Body of pancreas (tissue), 4 donors: ENCODE results near the gene SLC34A1. TPM values are rescaled to one million over a fixed set of nuclear protein-coding genes. Genes with fewer than 3 reads are reported as not detected.

ENCODE experiments used
- ATAC-seq: fragments of 150-250 bp; one replicate; pipeline ENCODE4 v1.9.1; 2016
- DNase-seq, 4 donors: peaks; one replicate each; pipeline ENCODE4 v3.0.0-alpha.2; 2019
- H3K27ac ChIP-seq, 4 donors: fragments of 200-600 bp; sonication (generic); 1 replicate in 3 of 4; 2 replicates in 1 of 4; pipeline versions ENCODE4 v1.5.1 to v1.6.1; 2016 to 2019; ENCODE audit warnings: mild to moderate bottlenecking in 1 of 4, mixed read lengths in 1 of 4, moderate library complexity in 1 of 4
- H3K27me3 ChIP-seq, 2 donors: fragments of 200-600 bp; sonication (generic); one replicate each; pipeline ENCODE4 v1.6.0; 2016; ENCODE audit warnings: mild to moderate bottlenecking in 1 of 2
- H3K36me3 ChIP-seq, 2 donors: fragments of 200-600 bp; sonication (generic); replicated peaks in 1 of 2; 2 replicates each; pipeline ENCODE4 v1.5.1; 2016; ENCODE audit warnings: low read depth in 2 of 2; ENCODE audit not compliant: insufficient read depth in 1 of 2
- H3K4me1 ChIP-seq: fragments of 200-600 bp; sonication (generic); one replicate; pipeline ENCODE4 v1.6.0; 2016
- H3K4me3 ChIP-seq, 2 donors: fragments of 200-600 bp; sonication (generic); 1 replicate in 1 of 2; 2 replicates in 1 of 2; pipeline ENCODE4 v1.5.1; 2016 to 2019
- H3K9me3 ChIP-seq, 3 donors: fragments of 200-600 bp; sonication (generic); 1 replicate in 2 of 3; 2 replicates in 1 of 3; pipeline ENCODE4 v1.5.1; 2016
- CTCF ChIP-seq, 7 experiments: fragments of 450-650 bp in 4 of 7; fragments of 200-600 bp in 3 of 7; sonication (generic) in 3 of 7; IDR thresholded peaks; one replicate each; pipeline ENCODE4 v1.5.1; 2016 to 2019; ENCODE audit warnings: antibody characterized with exemption in 7 of 7
- POLR2A ChIP-seq, 3 donors: fragments of 450-650 bp; IDR thresholded peaks; one replicate each; pipeline ENCODE4 v1.6.1; 2016; ENCODE audit warnings: antibody characterized with exemption in 3 of 3, mild to moderate bottlenecking in 2 of 3
- WGBS, 2 donors: methylation state at CpG; one replicate each; pipeline ENCODE4 v1.1.5; 2017; 5-methylcytosine and 5-hydroxymethylcytosine counted together
- intact Hi-C: fragments of 100-400 bp; cut with DNase I; formaldehyde crosslinking; loops from one replicate; pipeline ENCODE4 v1.15.1; 2023
- total RNA-seq, 2 donors: library from RNA; depleted of rRNA; stranded (reverse); fragments of >200 nt; gene quantifications; one replicate each; pipeline ENCODE4 v1.1.0, GENCODE V29; 2016

The SLC34A1 gene
- total RNA-seq, 2 donors from 2014 or later = not detected

GRCh38 chr5:177354711-177355110 is 29.5 kb upstream of the SLC34A1 start:
- Histone ChIP-seq H3K36me3 (no peaks in the 10 kb centered on the region), H3K9me3 (no peaks in the 10 kb centered on the region), H3K4me3 (no peak overlapping the region), H3K27ac (no peak overlapping the region), H3K4me1 (peaks cover 17% of the 10 kb centered on the region), H3K27me3 (no peaks in the 10 kb centered on the region)
- 65 to 86% methylated on average over 3 of the region's 3 CpGs for WGBS, 2 donors
- DNase-seq = no peak
- intact Hi-C loops = loop anchor here (5.0 kb wide), 1 partner anchor 32 kb away; no protein-coding TSS in a partner anchor
- ATAC-seq = no peak
- no peak for TF ChIP-seq POLR2A (IDR thresholded peaks at IDR 0.05)
- no peak for TF ChIP-seq CTCF (IDR thresholded peaks at IDR 0.05)

- no peak overlapping the region for H3K4me3 ChIP-seq
- DNase-seq = no peak
- H3K27me3 ChIP-seq = no peaks in the 10 kb centered on the region
- H3K27ac ChIP-seq = no peak overlapping the region
- peaks cover 11% of the 10 kb centered on the region for H3K4me1 ChIP-seq
- no peaks in the 10 kb centered on the region for H3K36me3 ChIP-seq
- WGBS, 2 donors = 94 to 95% methylated on average over 1 of the region's 1 CpG
- TF ChIP-seq POLR2A (IDR thresholded peaks at IDR 0.05) (no peak), CTCF (IDR thresholded peaks at IDR 0.05) (no peak)
- ATAC-seq = no peak
- intact Hi-C loops = loop anchor here (5.0 kb wide), 1 partner anchor 33 kb away; no protein-coding TSS in a partner anchor
- H3K9me3 ChIP-seq = no peaks in the 10 kb centered on the region
Observed at GRCh38 chr5:177355162-177355867, 28.9 kb upstream of the SLC34A1 start.

- Histone ChIP-seq H3K4me1 (peaks cover 5% of the 10 kb centered on the region), H3K4me3 (no peak overlapping the region), H3K36me3 (no peaks in the 10 kb centered on the region), H3K9me3 (no peaks in the 10 kb centered on the region), H3K27ac (no peak overlapping the region), H3K27me3 (no peaks in the 10 kb centered on the region)
- TF ChIP-seq CTCF (IDR thresholded peaks at IDR 0.05) = no peak
- TF ChIP-seq POLR2A (IDR thresholded peaks at IDR 0.05) = no peak
- intact Hi-C loops = loop anchor here (5.0 kb wide), 1 partner anchor 34 kb away; no protein-coding TSS in a partner anchor
- ATAC-seq (no peak), DNase-seq (no peak)
- 10 to 26% methylated on average over 1 of the region's 1 CpG for WGBS, 2 donors
Observed at GRCh38 chr5:177355868-177356168, 28.4 kb upstream of the SLC34A1 start.

GRCh38 chr5:177356746-177357145 is 27.5 kb upstream of the SLC34A1 start:
- intact Hi-C loops = loop anchor here (5.0 kb wide), 1 partner anchor 34 kb away; no protein-coding TSS in a partner anchor
- 63 to 75% methylated on average over 3 of the region's 3 CpGs for WGBS, 2 donors
- Histone ChIP-seq H3K27ac (no peak overlapping the region), H3K4me1 (peaks cover 5% of the 10 kb centered on the region), H3K27me3 (no peaks in the 10 kb centered on the region), H3K4me3 (no peak overlapping the region), H3K9me3 (no peaks in the 10 kb centered on the region), H3K36me3 (no peaks in the 10 kb centered on the region)
- TF ChIP-seq POLR2A (IDR thresholded peaks at IDR 0.05) = no peak
- no peak for TF ChIP-seq CTCF (IDR thresholded peaks at IDR 0.05)
- no peak for ATAC-seq
- DNase-seq = no peak

- no peak overlapping the region for H3K4me3 ChIP-seq
- no peaks in the 10 kb centered on the region for H3K9me3 ChIP-seq
- intact Hi-C loops = loop anchor here (5.0 kb wide), 1 partner anchor 35 kb away; no protein-coding TSS in a partner anchor
- no peak for DNase-seq
- H3K27me3 ChIP-seq = no peaks in the 10 kb centered on the region
- H3K36me3 ChIP-seq = no peaks in the 10 kb centered on the region
- TF ChIP-seq POLR2A (IDR thresholded peaks at IDR 0.05) = no peak
- TF ChIP-seq CTCF (IDR thresholded peaks at IDR 0.05) = no peak
- peaks cover 4% of the 10 kb centered on the region for H3K4me1 ChIP-seq
- ATAC-seq = no peak
- no peak overlapping the region for H3K27ac ChIP-seq
- WGBS, 2 donors = 76 to 95% methylated on average over 5 of the region's 5 CpGs
Observed at GRCh38 chr5:177357146-177357458, 27.1 kb upstream of the SLC34A1 start.
